Ascending aorta (tissue), 2 donors: ENCODE results near the gene SLC4A1AP. TPM values are rescaled to one million over a fixed set of nuclear protein-coding genes. Genes with fewer than 3 reads are reported as not detected.

Source experiments
- DNase-seq, 2 donors: peaks; one replicate each; pipeline ENCODE4 v3.0.0-alpha.2; 2019; ENCODE audit warnings: low spot score in 2 of 2
- H3K27ac ChIP-seq, 2 donors: fragments of 200-600 bp; sonication (generic); one replicate each; pipeline ENCODE4 v1.5.1; 2016 to 2017; ENCODE audit warnings: mild to moderate bottlenecking in 1 of 2
- H3K27me3 ChIP-seq: fragments of 200-600 bp; sonication (generic); one replicate; pipeline ENCODE4 v1.5.1; 2017
- H3K36me3 ChIP-seq, 2 donors: fragments of 200-600 bp; sonication (generic); one replicate each; pipeline ENCODE4 v1.5.1; 2016
- H3K4me1 ChIP-seq, 2 donors: fragments of 200-600 bp; sonication (generic); one replicate each; pipeline ENCODE4 v1.5.1; 2016 to 2017; ENCODE audit warnings: mild to moderate bottlenecking in 1 of 2
- H3K4me3 ChIP-seq, 2 donors: fragments of 200-600 bp; sonication (generic); one replicate each; pipeline ENCODE4 v1.5.1; 2016 to 2017; ENCODE audit warnings: mild to moderate bottlenecking in 1 of 2
- H3K9me3 ChIP-seq, 2 donors: fragments of 200-600 bp; sonication (generic); one replicate each; pipeline ENCODE4 v1.5.1; 2016
- intact Hi-C: fragments of 100-400 bp; cut with DNase I; formaldehyde crosslinking; loops from one replicate; pipeline ENCODE4 v1.15.1; 2023
- total RNA-seq: library from RNA; depleted of rRNA; stranded (reverse); fragments of >200 nt; gene quantifications from one replicate; pipeline ENCODE4 v1.1.0, GENCODE V29; 2016
- TF ChIP-seq, protein P1 (sequence below), 3 experiments: fragments of 200-600 bp in 2 of 3; fragments of 450-650 bp in 1 of 3; sonication (generic) in 2 of 3; IDR thresholded peaks; one replicate each; pipeline ENCODE4 v1.5.1; 2016 to 2019; ENCODE audit warnings: antibody characterized with exemption in 3 of 3, mild to moderate bottlenecking in 1 of 3, moderate library complexity in 1 of 3

SLC4A1AP gene, protein sequence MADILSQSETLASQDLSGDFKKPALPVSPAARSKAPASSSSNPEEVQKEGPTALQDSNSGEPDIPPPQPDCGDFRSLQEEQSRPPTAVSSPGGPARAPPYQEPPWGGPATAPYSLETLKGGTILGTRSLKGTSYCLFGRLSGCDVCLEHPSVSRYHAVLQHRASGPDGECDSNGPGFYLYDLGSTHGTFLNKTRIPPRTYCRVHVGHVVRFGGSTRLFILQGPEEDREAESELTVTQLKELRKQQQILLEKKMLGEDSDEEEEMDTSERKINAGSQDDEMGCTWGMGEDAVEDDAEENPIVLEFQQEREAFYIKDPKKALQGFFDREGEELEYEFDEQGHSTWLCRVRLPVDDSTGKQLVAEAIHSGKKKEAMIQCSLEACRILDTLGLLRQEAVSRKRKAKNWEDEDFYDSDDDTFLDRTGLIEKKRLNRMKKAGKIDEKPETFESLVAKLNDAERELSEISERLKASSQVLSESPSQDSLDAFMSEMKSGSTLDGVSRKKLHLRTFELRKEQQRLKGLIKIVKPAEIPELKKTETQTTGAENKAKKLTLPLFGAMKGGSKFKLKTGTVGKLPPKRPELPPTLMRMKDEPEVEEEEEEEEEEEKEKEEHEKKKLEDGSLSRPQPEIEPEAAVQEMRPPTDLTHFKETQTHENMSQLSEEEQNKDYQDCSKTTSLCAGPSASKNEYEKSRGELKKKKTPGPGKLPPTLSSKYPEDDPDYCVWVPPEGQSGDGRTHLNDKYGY
- 26.8 TPM for total RNA-seq

DNA sequence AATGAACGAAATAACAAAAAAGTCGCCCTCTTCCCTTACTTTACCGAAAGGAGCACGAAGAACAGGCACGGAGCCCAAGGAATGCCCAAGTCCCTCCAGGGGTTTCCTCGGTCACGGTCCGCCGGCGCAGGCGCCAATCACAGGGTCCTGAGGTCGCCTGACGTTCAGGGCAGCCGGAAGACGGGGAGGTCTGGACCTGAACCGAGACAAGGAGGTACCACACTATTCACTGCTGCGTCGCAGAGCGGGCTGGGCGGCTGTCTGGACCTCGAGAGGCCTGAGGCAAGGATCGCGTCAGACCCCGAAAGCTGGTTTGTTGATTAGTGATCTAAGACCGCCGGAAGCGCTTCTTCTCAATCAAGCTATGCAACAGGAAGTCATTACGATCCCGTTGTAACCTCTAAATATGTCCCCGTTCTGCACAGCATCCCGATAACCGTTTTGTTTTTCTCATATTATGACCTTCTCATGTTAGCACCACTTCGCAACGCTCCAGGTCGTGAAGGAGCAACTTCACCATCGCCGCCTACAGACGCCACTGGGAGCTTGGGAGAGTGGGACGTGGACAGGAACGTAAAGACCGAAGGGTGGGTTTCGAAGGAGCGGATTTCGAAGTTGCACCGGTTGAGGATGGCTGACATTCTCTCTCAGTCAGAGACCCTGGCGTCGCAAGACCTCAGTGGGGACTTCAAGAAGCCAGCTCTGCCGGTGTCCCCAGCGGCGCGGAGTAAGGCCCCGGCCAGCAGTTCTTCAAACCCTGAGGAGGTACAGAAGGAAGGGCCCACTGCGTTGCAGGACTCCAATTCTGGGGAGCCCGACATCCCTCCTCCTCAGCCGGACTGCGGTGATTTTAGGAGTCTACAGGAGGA, at the start of gene SLC4A1AP, which contains the start of gene SUPT7L:
SLC4A1AP (plus strand) TSS at position 605 of the 869 bp plus-strand sequence; CDS start at position 631, 26 bp downstream.
SUPT7L (minus strand) TSS at position 330 of the 869 bp plus-strand sequence. CDS start 1,422 bp downstream, outside the sequence.
- TF ChIP-seq, protein P1, sequence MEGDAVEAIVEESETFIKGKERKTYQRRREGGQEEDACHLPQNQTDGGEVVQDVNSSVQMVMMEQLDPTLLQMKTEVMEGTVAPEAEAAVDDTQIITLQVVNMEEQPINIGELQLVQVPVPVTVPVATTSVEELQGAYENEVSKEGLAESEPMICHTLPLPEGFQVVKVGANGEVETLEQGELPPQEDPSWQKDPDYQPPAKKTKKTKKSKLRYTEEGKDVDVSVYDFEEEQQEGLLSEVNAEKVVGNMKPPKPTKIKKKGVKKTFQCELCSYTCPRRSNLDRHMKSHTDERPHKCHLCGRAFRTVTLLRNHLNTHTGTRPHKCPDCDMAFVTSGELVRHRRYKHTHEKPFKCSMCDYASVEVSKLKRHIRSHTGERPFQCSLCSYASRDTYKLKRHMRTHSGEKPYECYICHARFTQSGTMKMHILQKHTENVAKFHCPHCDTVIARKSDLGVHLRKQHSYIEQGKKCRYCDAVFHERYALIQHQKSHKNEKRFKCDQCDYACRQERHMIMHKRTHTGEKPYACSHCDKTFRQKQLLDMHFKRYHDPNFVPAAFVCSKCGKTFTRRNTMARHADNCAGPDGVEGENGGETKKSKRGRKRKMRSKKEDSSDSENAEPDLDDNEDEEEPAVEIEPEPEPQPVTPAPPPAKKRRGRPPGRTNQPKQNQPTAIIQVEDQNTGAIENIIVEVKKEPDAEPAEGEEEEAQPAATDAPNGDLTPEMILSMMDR (IDR thresholded peaks at IDR 0.05), result no peak
- H3K36me3 ChIP-seq, result peaks cover 35 to 43% of the 10 kb centered on the region in 2 donors

DNA sequence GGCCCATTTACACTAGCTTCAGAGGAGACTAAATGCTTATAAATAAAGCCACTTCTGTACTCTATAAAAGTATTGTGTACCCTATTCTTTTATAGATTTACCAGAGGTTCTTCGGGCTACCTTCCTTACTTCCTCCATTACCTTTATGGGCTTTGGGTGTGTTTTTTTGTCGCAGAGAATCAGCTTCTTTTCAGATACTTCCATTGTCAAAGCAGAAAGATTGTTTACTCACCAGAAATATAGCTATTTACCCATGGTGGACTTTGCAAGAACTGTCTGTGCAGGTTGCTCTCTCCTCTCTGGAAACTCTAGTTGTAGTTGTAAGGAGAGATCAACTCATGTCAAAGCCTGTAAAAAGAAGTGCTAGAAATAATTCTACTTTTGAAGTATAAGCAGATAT, 49.7 kb upstream of the SLC4A1AP start:
- Histone ChIP-seq H3K27ac (no peak overlapping the region), H3K4me1 (no peaks in the 10 kb centered on the region), H3K36me3 (peaks cover 39 to 77% of the 10 kb centered on the region in 2 donors), H3K9me3 (no peaks in the 10 kb centered on the region), H3K27me3 (no peaks in the 10 kb centered on the region), H3K4me3 (no peak overlapping the region)
- DNase-seq, result no peak
- intact Hi-C loops, result no loop called here
- TF ChIP-seq, protein P1 (IDR thresholded peaks at IDR 0.05), result no peak

More for the DNA sequence above, at the start of gene SLC4A1AP, which contains the start of gene SUPT7L:
- H3K27me3 ChIP-seq, result no peaks in the 10 kb centered on the region
- peak; percentile 20 to 82 for DNase-seq
- intact Hi-C loops, result no loop called here
- peak within 1 kb of the TSS; percentile 90 to 93 for H3K27ac ChIP-seq
- H3K9me3 ChIP-seq, result no peaks in the 10 kb centered on the region
- H3K4me1 ChIP-seq, result peaks cover 14 to 22% of the 10 kb centered on the region in 2 donors
- H3K4me3 ChIP-seq, result peak within 1 kb of the TSS; percentile 82 to 95

DNA sequence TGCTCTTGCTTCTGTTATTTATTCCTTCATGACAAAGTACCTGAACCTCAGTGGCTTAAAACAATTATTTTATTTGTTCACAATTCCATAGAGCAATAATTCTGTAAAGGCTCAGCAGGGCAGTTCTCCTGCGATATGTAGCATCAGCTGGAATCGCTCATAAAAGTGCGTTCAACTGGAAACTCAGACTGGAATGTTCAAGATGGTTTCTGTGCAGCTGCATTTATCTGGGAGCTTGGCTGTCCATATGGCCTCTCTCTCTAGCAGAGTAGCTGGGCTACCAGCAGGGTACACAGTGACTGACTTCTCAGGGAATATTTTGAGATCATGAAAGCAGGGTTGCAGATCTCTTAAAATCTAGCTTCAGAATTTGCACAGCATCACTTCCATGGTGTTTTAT, 48.4 kb upstream of the SLC4A1AP start:
- no peaks in the 10 kb centered on the region for H3K4me1 ChIP-seq
- H3K4me3 ChIP-seq, result no peak overlapping the region
- no peak for DNase-seq
- H3K27ac ChIP-seq, result no peak overlapping the region
- intact Hi-C loops, result no loop called here
- TF ChIP-seq, protein P1 (IDR thresholded peaks at IDR 0.05), result no peak
- peaks cover 47 to 78% of the 10 kb centered on the region in 2 donors for H3K36me3 ChIP-seq
- no peaks in the 10 kb centered on the region for H3K27me3 ChIP-seq
- no peaks in the 10 kb centered on the region for H3K9me3 ChIP-seq

- TF ChIP-seq, protein P1 (IDR thresholded peaks at IDR 0.05), result no peak
- intact Hi-C loops, result no loop called here
- H3K9me3 ChIP-seq, result no peaks in the 10 kb centered on the region
- H3K36me3 ChIP-seq, result peaks cover 66 to 74% of the 10 kb centered on the region in 2 donors
- no peak overlapping the region for H3K4me3 ChIP-seq
- no peak overlapping the region for H3K27ac ChIP-seq
- DNase-seq, result no peak
- no peaks in the 10 kb centered on the region for H3K27me3 ChIP-seq
- no peaks in the 10 kb centered on the region for H3K4me1 ChIP-seq
Observed at GRCh38 chr2:27621524-27621923, 42.2 kb upstream of the SLC4A1AP start.

DNA sequence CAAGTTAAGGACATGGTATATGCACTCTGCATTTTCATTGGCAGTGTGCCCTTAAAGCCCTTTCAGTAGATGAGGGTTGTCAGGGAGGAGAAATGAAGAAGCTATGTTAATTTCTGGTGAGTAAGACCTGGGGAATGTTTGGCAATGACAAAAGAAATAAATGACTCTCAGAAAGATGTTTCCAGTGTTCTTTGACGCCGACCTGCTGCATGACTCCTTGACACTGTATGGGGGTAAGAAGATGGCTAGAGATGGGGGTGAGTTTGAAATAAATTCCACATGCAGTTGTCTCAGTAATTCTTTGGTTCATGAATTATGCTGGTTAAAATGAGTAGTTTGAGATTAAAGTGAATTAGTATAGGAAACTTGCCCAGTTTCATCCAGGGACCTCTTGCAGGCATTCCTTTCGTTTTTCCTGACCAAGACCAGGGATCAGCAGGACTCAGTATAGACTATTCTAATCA, 40.7 kb upstream of the SLC4A1AP start:
- H3K4me1 ChIP-seq, result no peaks in the 10 kb centered on the region
- intact Hi-C loops, result no loop called here
- TF ChIP-seq, protein P1 (IDR thresholded peaks at IDR 0.05), result no peak
- no peak overlapping the region for H3K27ac ChIP-seq
- peaks cover 53 to 61% of the 10 kb centered on the region in 2 donors for H3K36me3 ChIP-seq
- DNase-seq, result no peak
- H3K4me3 ChIP-seq, result no peak overlapping the region
- no peaks in the 10 kb centered on the region for H3K27me3 ChIP-seq
- H3K9me3 ChIP-seq, result no peaks in the 10 kb centered on the region
